ENCODE data around the gene TRPM2. TPM values are rescaled to one million over a fixed set of nuclear protein-coding genes. Genes with fewer than 3 reads are reported as not detected.

TRPM2 gene
- total RNA-seq, 4 donors from 2014 or later: 1.0 to 3.3 (median 3.1) TPM

DNA sequence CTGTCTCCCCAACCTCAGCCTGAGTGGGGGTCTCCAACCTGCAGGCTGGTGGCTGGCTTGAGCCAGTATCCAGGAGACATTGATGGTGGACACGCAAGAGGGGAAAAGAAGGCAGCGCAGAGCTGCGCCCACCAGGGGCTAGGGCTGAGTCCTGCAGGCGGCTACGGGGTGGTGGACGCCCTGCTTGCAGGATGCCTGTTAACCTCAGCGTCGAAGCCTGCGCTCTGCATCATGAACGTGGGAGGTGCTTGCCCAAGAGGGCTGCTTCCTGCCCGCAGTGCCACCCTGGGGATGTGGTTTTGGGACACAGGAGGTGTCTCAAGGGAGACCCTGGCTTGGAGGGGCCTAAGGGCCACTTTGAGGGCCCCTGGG lies 25.8 kb upstream of the TRPM2 start:
- TF ChIP-seq, protein P1, sequence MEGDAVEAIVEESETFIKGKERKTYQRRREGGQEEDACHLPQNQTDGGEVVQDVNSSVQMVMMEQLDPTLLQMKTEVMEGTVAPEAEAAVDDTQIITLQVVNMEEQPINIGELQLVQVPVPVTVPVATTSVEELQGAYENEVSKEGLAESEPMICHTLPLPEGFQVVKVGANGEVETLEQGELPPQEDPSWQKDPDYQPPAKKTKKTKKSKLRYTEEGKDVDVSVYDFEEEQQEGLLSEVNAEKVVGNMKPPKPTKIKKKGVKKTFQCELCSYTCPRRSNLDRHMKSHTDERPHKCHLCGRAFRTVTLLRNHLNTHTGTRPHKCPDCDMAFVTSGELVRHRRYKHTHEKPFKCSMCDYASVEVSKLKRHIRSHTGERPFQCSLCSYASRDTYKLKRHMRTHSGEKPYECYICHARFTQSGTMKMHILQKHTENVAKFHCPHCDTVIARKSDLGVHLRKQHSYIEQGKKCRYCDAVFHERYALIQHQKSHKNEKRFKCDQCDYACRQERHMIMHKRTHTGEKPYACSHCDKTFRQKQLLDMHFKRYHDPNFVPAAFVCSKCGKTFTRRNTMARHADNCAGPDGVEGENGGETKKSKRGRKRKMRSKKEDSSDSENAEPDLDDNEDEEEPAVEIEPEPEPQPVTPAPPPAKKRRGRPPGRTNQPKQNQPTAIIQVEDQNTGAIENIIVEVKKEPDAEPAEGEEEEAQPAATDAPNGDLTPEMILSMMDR (IDR thresholded peaks at IDR 0.05): no peak
- TF ChIP-seq EP300 (IDR thresholded peaks at IDR 0.05) (no peak), POLR2A (IDR thresholded peaks at IDR 0.05) (no peak)
- ATAC-seq: no peak
- no CpG with 5 or more reads among the region's 11 CpGs for WGBS, 2 donors (ENCODE audit: low coverage in 1 of 2)
- no peaks in the 10 kb centered on the region for H3K9me3 ChIP-seq
- H3K4me3 ChIP-seq: no peak overlapping the region
- no peak overlapping the region for H3K27ac ChIP-seq
- peaks cover 0 to 93% of the 10 kb centered on the region in 2 donors for H3K36me3 ChIP-seq
- H3K27me3 ChIP-seq: no peaks in the 10 kb centered on the region
- H3K4me1 ChIP-seq: no peaks in the 10 kb centered on the region

DNA sequence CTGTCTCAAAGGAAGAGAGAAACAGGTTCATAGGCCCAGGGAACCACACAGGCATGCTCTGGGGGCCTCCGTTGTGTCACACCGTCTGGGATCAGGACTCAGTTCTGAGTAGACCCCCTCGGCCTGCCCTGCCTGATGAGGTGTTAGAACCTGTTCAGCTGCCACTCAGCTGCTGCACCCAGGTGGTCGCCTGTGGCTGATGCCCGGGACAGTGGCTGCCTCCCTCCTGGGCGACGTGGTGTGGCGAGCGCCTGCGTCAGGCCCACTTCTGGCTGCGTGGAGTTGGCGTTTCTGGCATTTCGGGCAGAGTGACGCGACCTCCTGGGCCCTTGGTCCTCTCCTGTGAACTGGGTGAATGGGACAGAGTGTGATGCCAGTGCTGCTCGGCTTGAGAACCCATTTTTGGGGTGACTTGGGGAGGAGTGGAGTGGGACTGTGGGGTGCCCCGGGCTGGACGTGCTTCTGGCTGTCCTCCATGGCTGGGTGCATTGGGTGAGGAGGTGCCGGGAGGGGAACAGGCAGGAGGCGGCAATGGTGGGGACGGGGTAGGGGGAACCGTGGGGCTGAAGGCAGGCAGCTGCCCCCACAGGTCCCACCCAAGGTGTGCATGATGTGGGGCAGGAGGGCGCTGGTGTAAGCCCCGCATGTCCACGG lies 25.1 kb upstream of the TRPM2 start:
- Histone ChIP-seq H3K9me3 (no peaks in the 10 kb centered on the region), H3K36me3 (peaks cover 0 to 91% of the 10 kb centered on the region in 2 donors), H3K27me3 (no peaks in the 10 kb centered on the region), H3K4me1 (no peaks in the 10 kb centered on the region), H3K4me3 (no peak overlapping the region), H3K27ac (no peak overlapping the region)
- WGBS, 2 donors (ENCODE audit: low coverage in 1 of 2): 93% methylated on average over 3 of the region's 25 CpGs; no CpG with 5 or more reads in 1 of the 2 donors
- no peak for ATAC-seq
- TF ChIP-seq POLR2A (IDR thresholded peaks at IDR 0.05) (no peak), POLR2AphosphoS5 (IDR thresholded peaks at IDR 0.05) (no peak)

DNA sequence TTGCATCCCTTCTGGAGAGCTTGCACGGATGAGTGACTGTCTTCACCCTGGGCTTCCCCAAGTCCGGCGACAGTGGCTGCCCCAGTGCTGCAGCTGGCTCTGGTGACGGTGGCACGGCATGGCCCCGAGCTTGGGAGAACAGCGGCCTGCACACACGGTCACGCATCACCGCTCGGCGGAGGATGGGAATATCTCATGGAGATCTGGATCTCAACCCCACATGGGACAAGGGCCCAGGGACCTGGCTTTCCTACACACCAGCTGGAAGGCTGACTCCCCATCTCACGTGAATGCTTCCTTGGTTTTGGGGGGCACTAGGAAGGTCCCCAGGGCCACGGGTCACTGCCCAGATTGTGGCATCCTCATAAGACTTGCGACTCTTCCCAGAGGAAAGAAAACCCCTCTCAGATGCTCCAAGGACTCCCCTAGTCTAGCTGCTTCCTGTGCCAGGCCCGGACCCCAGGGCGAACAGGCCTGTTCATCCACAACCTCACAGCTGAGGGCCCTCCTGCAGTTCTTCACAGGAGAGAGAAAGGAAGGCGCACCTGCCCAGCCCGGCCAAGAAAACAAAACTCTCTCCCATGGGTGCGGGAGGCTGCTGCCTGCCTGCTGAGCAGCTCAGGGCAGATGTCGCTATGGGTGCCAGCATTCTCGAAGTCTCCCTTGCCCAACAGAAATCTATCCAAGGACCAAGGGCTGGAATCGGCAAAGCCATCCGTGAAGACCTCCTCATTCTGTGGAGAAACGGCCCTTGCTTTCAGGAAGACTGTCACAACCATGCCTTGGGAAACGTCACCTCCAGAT lies 24.1 kb upstream of the TRPM2 start:
- ATAC-seq: no peak
- Histone ChIP-seq H3K4me1 (no peaks in the 10 kb centered on the region), H3K4me3 (no peak overlapping the region), H3K27me3 (no peaks in the 10 kb centered on the region), H3K36me3 (peaks cover 0 to 90% of the 10 kb centered on the region in 2 donors), H3K27ac (no peak overlapping the region), H3K9me3 (no peaks in the 10 kb centered on the region)
- TF ChIP-seq POLR2AphosphoS5 (IDR thresholded peaks at IDR 0.05) (no peak), POLR2A (IDR thresholded peaks at IDR 0.05) (no peak)
- TF ChIP-seq, protein P1 (IDR thresholded peaks at IDR 0.05): no peak
- 70% methylated on average over 2 of the region's 26 CpGs; no CpG with 5 or more reads in 1 of the 2 donors for WGBS, 2 donors (ENCODE audit: low coverage in 1 of 2)

DNA sequence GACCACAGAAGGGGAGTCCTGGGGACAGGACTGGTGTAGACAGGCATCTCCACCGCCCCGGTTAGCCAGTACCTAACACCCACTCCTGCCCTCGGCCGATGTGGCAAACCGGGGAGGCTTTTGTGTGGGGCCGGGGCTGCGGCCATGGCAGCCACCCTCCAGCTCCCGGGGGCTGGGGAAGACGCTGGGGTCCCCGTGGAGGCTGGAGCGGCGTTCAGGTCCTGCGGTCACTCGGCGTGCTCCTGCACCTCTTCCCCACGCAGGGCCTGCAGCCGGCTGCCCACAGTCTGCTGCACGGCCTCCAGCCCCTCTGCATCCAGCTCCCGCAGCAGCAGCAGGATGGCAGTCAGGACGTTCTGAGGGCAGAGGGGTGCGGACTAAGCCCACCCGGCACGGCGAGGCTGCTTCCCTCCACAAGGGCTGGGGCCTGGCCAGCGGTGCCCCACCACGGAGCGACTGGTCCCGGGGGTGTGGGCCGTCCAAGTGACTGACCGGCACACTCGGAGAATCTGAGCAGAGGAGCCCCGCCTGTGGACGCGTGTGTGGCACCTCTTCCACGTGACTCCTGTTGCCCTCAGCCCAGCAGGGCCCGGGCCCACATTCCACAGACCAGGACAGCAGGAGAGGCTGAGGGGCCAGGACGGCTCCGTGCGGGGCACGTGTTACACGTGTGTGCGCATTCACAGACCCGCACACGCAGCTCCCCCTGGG lies 23.3 kb upstream of the TRPM2 start:
- H3K9me3 ChIP-seq: no peaks in the 10 kb centered on the region
- H3K36me3 ChIP-seq: peaks cover 0 to 87% of the 10 kb centered on the region in 2 donors
- WGBS, 2 donors (ENCODE audit: low coverage in 1 of 2): 60% methylated on average over 1 of the region's 44 CpGs; no CpG with 5 or more reads in 1 of the 2 donors
- TF ChIP-seq EP300 (IDR thresholded peaks at IDR 0.05) (no peak), POLR2AphosphoS5 (IDR thresholded peaks at IDR 0.05) (no peak)
- no peaks in the 10 kb centered on the region for H3K27me3 ChIP-seq
- ATAC-seq: no peak
- no peak overlapping the region for H3K27ac ChIP-seq
- no peak overlapping the region for H3K4me3 ChIP-seq
- H3K4me1 ChIP-seq: no peaks in the 10 kb centered on the region

DNA sequence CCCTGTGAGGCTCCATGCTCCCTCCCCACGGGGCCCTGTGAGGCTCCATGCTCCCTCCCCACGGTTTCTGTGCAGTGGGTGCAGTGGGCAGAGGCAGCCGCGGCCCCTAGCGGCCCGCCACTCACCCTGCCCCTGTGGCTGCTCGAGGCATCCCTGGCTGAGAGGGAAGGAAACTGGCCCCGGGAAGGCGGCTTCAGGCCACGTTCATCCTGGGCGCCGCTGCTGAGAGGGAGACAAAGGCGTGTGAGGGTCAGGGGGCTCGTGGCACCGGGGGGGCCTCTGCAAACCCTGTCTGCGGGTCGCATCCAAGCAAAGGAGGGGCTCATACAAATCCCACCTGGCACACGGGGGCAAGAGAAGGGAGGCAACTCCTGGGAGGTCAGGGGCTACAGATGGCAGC lies 22.7 kb upstream of the TRPM2 start:
- Histone ChIP-seq H3K27me3 (no peaks in the 10 kb centered on the region), H3K4me1 (no peaks in the 10 kb centered on the region), H3K9me3 (no peaks in the 10 kb centered on the region), H3K4me3 (no peak overlapping the region), H3K27ac (no peak overlapping the region), H3K36me3 (peaks cover 0 to 87% of the 10 kb centered on the region in 2 donors)
- TF ChIP-seq EP300 (IDR thresholded peaks at IDR 0.05) (no peak), POLR2A (IDR thresholded peaks at IDR 0.05) (no peak), POLR2AphosphoS5 (IDR thresholded peaks at IDR 0.05) (no peak)
- TF ChIP-seq, protein P1 (IDR thresholded peaks at IDR 0.05): no peak
- no peak for ATAC-seq
- no CpG with 5 or more reads among the region's 18 CpGs for WGBS, 2 donors (ENCODE audit: low coverage in 1 of 2)
